HL-60 (cell line): ENCODE measurements around the gene GRID1.

Experiments
- DNase-seq, 2 experiments: peaks; one replicate each; pipeline ENCODE4 v3.0.0-alpha.2; 2010 to 2020; ENCODE audit warnings: low read depth in 1 of 2, low spot score in 1 of 2
- H3K27ac ChIP-seq: fragments of 250-450 bp; sonication (Bioruptor Pico); replicated peaks from 2 replicates; pipeline ENCODE4 v1.5.1; 2020; ENCODE audit warnings: mild to moderate bottlenecking, moderate library complexity
- H3K27me3 ChIP-seq: fragments of 250-450 bp; sonication (Bioruptor Pico); 2 replicates; pipeline ENCODE4 v1.5.1; 2021; ENCODE audit warnings: mild to moderate bottlenecking, moderate library complexity; ENCODE audit not compliant: insufficient read depth, poor library complexity, severe bottlenecking
- H3K4me3 ChIP-seq: replicated peaks from 2 replicates; pipeline ENCODE4 v1.5.1; 2011; ENCODE audit warnings: mild to moderate bottlenecking, control low read depth, low read length; ENCODE audit not compliant: insufficient read depth
- CTCF ChIP-seq: IDR thresholded peaks from one replicate; pipeline ENCODE4 v1.5.1; 2011; ENCODE audit warnings: low read length, control low read depth, inconsistent platforms; ENCODE audit not compliant: insufficient read depth
- GABPA ChIP-seq: IDR thresholded peaks from 2 replicates; pipeline ENCODE4 v1.6.1; 2012; ENCODE audit warnings: low read depth
- POLR2AphosphoS5 ChIP-seq: IDR thresholded peaks from 2 replicates; pipeline ENCODE4 v1.6.1; 2012; ENCODE audit warnings: low read depth
- REST ChIP-seq: IDR thresholded peaks from 2 replicates; pipeline ENCODE4 v1.6.1; 2012; ENCODE audit warnings: low read depth; ENCODE audit not compliant: insufficient replicate concordance
- SPI1 ChIP-seq: IDR thresholded peaks from 2 replicates; pipeline ENCODE4 v1.6.1; 2012; ENCODE audit warnings: low read depth, mild to moderate bottlenecking, borderline replicate concordance

The GRID1 gene

GRCh38 chr10:86295791-86296190 lies 70.8 kb downstream of the GRID1 start:
- no peaks in the 10 kb centered on the region for H3K27me3 ChIP-seq
- TF ChIP-seq SPI1 (no peak), POLR2AphosphoS5 (no peak), CTCF (no peak), GABPA (no peak), REST (no peak)
- H3K4me3 ChIP-seq: no peak overlapping the region
- no peak overlapping the region for H3K27ac ChIP-seq
- no peak for DNase-seq

GRCh38 chr10:86295351-86295750 lies 71.2 kb downstream of the GRID1 start:
- Histone ChIP-seq H3K27me3 (no peaks in the 10 kb centered on the region), H3K4me3 (no peak overlapping the region), H3K27ac (no peak overlapping the region)
- no peak for DNase-seq
- TF ChIP-seq POLR2AphosphoS5: no peak

GRCh38 chr10:86294346-86295265 lies 72.0 kb downstream of the GRID1 start:
- TF ChIP-seq POLR2AphosphoS5 (no peak), GABPA (no peak), REST (no peak), CTCF (no peak), SPI1 (no peak)
- no peak for DNase-seq

GRCh38 chr10:86293396-86293791 lies 73.2 kb downstream of the GRID1 start:
- H3K27me3 ChIP-seq: no peaks in the 10 kb centered on the region
- no peak overlapping the region for H3K4me3 ChIP-seq
- DNase-seq: no peak
- TF ChIP-seq CTCF: no peak
- no peak for TF ChIP-seq GABPA
- TF ChIP-seq REST: no peak
- no peak for TF ChIP-seq SPI1
- TF ChIP-seq POLR2AphosphoS5: no peak
- H3K27ac ChIP-seq: no peak overlapping the region

More at GRCh38 chr10:86294346-86295265, 72.0 kb downstream of the GRID1 start:
- H3K27me3 ChIP-seq: no peaks in the 10 kb centered on the region
- H3K4me3 ChIP-seq: no peak overlapping the region
- no peak overlapping the region for H3K27ac ChIP-seq
